HL-60 (cell line): Measurements from ENCODE around the gene EHBP1.

ENCODE experiments used
- GABPA ChIP-seq: IDR thresholded peaks from 2 replicates; pipeline ENCODE4 v1.6.1; 2012; ENCODE audit warnings: low read depth
- POLR2AphosphoS5 ChIP-seq: IDR thresholded peaks from 2 replicates; pipeline ENCODE4 v1.6.1; 2012; ENCODE audit warnings: low read depth
- SPI1 ChIP-seq: IDR thresholded peaks from 2 replicates; pipeline ENCODE4 v1.6.1; 2012; ENCODE audit warnings: low read depth, mild to moderate bottlenecking, borderline replicate concordance
- TF ChIP-seq, protein P1 (sequence below): IDR thresholded peaks from one replicate; pipeline ENCODE4 v1.5.1; 2011; ENCODE audit warnings: low read length, control low read depth, inconsistent platforms; ENCODE audit not compliant: insufficient read depth
- TF ChIP-seq, protein P2 (sequence below): IDR thresholded peaks from 2 replicates; pipeline ENCODE4 v1.6.1; 2012; ENCODE audit warnings: low read depth; ENCODE audit not compliant: insufficient replicate concordance

DNA sequence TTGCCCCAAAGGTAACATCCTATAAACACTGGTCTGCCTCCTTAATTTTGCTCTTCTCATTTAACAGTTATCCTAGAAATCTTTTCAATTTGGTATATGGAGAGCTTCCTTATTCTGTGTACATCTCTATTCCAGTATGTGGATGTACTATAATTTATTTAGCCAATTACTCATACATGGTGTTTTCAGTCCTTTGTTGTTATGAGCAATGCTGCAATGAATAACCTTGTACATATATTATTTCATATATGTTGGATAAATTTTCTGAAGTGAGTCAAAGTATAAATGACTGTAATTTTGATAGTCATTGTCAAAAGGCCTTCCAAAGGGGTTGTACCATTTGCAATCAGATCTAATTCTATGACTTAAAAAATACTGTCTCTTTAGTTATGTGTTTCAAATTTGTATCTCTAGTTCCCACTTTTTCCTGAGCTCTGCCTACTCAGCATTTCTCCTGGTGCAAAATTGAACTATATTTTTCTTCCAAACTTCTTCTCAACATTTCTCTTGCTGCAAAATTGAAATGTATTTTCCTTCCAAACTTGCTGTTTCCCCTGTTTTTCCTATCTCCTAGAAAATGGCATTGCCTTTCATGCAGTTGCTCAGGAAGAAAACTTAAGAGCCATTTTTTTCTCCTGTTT is 191.8 kb downstream of the EHBP1 start:
- TF ChIP-seq, protein P1, sequence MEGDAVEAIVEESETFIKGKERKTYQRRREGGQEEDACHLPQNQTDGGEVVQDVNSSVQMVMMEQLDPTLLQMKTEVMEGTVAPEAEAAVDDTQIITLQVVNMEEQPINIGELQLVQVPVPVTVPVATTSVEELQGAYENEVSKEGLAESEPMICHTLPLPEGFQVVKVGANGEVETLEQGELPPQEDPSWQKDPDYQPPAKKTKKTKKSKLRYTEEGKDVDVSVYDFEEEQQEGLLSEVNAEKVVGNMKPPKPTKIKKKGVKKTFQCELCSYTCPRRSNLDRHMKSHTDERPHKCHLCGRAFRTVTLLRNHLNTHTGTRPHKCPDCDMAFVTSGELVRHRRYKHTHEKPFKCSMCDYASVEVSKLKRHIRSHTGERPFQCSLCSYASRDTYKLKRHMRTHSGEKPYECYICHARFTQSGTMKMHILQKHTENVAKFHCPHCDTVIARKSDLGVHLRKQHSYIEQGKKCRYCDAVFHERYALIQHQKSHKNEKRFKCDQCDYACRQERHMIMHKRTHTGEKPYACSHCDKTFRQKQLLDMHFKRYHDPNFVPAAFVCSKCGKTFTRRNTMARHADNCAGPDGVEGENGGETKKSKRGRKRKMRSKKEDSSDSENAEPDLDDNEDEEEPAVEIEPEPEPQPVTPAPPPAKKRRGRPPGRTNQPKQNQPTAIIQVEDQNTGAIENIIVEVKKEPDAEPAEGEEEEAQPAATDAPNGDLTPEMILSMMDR: no peak
- TF ChIP-seq POLR2AphosphoS5: no peak
- no peak for TF ChIP-seq GABPA
- TF ChIP-seq, protein P2, sequence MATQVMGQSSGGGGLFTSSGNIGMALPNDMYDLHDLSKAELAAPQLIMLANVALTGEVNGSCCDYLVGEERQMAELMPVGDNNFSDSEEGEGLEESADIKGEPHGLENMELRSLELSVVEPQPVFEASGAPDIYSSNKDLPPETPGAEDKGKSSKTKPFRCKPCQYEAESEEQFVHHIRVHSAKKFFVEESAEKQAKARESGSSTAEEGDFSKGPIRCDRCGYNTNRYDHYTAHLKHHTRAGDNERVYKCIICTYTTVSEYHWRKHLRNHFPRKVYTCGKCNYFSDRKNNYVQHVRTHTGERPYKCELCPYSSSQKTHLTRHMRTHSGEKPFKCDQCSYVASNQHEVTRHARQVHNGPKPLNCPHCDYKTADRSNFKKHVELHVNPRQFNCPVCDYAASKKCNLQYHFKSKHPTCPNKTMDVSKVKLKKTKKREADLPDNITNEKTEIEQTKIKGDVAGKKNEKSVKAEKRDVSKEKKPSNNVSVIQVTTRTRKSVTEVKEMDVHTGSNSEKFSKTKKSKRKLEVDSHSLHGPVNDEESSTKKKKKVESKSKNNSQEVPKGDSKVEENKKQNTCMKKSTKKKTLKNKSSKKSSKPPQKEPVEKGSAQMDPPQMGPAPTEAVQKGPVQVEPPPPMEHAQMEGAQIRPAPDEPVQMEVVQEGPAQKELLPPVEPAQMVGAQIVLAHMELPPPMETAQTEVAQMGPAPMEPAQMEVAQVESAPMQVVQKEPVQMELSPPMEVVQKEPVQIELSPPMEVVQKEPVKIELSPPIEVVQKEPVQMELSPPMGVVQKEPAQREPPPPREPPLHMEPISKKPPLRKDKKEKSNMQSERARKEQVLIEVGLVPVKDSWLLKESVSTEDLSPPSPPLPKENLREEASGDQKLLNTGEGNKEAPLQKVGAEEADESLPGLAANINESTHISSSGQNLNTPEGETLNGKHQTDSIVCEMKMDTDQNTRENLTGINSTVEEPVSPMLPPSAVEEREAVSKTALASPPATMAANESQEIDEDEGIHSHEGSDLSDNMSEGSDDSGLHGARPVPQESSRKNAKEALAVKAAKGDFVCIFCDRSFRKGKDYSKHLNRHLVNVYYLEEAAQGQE: no peak
- no peak for TF ChIP-seq SPI1
